OCI-LY3 (cell line): Measurements from ENCODE around the gene RBM6.
"Not testable (repeated sequence)": the region's sequence is repeated elsewhere in the genome, so short reads cannot be mapped to it uniquely, and the experiment has no call there.

Experiments
- H2AFZ ChIP-seq: fragments of 200-600, 300-600 bp; shearing (Covaris generic); 2 replicates; pipeline ENCODE4 v1.6.0; 2014; ENCODE audit warnings: antibody characterized with exemption, low read depth, low read length
- H3K27ac ChIP-seq: fragments of 200-600, 300-600 bp; sonication (generic); 2 replicates; pipeline ENCODE4 v1.5.1; 2014; ENCODE audit warnings: mild to moderate bottlenecking, low read length, moderate library complexity, mixed read lengths
- H3K27me3 ChIP-seq: fragments of 200-600, 300-600 bp; sonication (generic); 2 replicates; pipeline ENCODE4 v1.6.1; 2014; ENCODE audit warnings: low read depth, low read length, mixed read lengths
- H3K36me3 ChIP-seq: fragments of 200-600, 300-600 bp; sonication (generic); replicated peaks from 2 replicates; pipeline ENCODE3; 2014; ENCODE audit warnings: low read depth, low read length, mixed read lengths
- H3K4me1 ChIP-seq: fragments of 300-600, 200-600 bp; sonication (generic); 2 replicates; pipeline ENCODE4 v1.6.1; 2014; ENCODE audit warnings: low read length, mixed read lengths
- H3K4me2 ChIP-seq: fragments of 200-600, 300-600 bp; sonication (generic); 2 replicates; pipeline ENCODE4 v1.6.1; 2014; ENCODE audit warnings: low read length, mixed read lengths
- H3K4me3 ChIP-seq: fragments of 300-600, 200-600 bp; sonication (generic); 2 replicates; pipeline ENCODE4 v1.5.1; 2014; ENCODE audit warnings: antibody characterized with exemption, mild to moderate bottlenecking, low read length, moderate library complexity
- H3K79me2 ChIP-seq: fragments of 300-600, 200-600 bp; shearing (Covaris generic); 2 replicates; pipeline ENCODE4 v1.6.1; 2014; ENCODE audit warnings: mild to moderate bottlenecking, low read length, mixed read lengths
- H3K9ac ChIP-seq: fragments of 300-600, 200-600 bp; shearing (Covaris generic); 2 replicates; pipeline ENCODE4 v1.6.0; 2014; ENCODE audit warnings: mild to moderate bottlenecking, low read length, moderate library complexity
- H3K9me3 ChIP-seq: fragments of 200-600, 300-600 bp; shearing (Covaris generic); 2 replicates; pipeline ENCODE4 v1.6.1; 2014; ENCODE audit warnings: low read length, mixed read lengths; ENCODE audit not compliant: insufficient read depth
- H4K20me1 ChIP-seq: fragments of 200-600, 300-600 bp; sonication (generic); 2 replicates; pipeline ENCODE4 v1.6.1; 2016; ENCODE audit warnings: low read length, mixed read lengths; ENCODE audit not compliant: insufficient read depth
- EZH2phosphoT487 ChIP-seq: fragments of 200-600 bp; shearing (Covaris generic); IDR thresholded peaks from 2 replicates; pipeline ENCODE4 v1.6.1; 2018; ENCODE audit warnings: antibody characterized with exemption, mixed run types, low read depth
- TF ChIP-seq, protein P1 (sequence below): fragments of 200-600, 300-600 bp; sonication (generic); IDR thresholded peaks from 2 replicates; pipeline ENCODE4 v1.5.1; 2014; ENCODE audit warnings: antibody characterized with exemption, low read length, low read depth

RBM6 gene

DNA sequence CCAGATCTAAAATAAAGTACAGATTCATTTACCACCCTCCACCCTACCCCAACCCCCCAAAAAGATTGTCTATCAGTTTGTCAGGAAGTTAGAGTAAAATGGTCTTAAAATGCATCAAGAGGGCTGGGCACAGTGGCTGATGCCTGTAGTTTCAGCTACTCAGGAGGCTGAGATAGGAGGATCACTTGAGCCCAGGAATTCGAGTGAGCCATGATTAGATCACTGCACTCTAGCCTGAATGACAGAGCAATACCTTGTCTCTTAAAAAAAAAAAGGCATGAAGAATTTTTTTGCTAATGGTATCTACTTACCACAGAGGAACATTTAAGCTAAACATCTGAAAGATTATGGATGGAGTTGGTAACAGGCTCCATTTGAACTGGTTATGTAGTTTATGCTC is 71.0 kb downstream of the RBM6 start:
- Histone ChIP-seq H3K36me3 (peaks cover 7% of the 10 kb centered on the region), H3K9me3 (no peaks in the 10 kb centered on the region), H3K4me2 (no peak overlapping the region), H3K27ac (no peak overlapping the region), H3K4me1 (no peaks in the 10 kb centered on the region), H3K9ac (no peak overlapping the region), H3K4me3 (no peak overlapping the region), H2AFZ (no peak overlapping the region), H3K27me3 (no peaks in the 10 kb centered on the region), H4K20me1 (0 out of 2 replicates have a peak, but pooled peaks cover 3% of the 10 kb centered on the region), H3K79me2 (no peaks in the 10 kb centered on the region)
- TF ChIP-seq, protein P1, sequence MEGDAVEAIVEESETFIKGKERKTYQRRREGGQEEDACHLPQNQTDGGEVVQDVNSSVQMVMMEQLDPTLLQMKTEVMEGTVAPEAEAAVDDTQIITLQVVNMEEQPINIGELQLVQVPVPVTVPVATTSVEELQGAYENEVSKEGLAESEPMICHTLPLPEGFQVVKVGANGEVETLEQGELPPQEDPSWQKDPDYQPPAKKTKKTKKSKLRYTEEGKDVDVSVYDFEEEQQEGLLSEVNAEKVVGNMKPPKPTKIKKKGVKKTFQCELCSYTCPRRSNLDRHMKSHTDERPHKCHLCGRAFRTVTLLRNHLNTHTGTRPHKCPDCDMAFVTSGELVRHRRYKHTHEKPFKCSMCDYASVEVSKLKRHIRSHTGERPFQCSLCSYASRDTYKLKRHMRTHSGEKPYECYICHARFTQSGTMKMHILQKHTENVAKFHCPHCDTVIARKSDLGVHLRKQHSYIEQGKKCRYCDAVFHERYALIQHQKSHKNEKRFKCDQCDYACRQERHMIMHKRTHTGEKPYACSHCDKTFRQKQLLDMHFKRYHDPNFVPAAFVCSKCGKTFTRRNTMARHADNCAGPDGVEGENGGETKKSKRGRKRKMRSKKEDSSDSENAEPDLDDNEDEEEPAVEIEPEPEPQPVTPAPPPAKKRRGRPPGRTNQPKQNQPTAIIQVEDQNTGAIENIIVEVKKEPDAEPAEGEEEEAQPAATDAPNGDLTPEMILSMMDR, result no peak
- no peak for TF ChIP-seq EZH2phosphoT487

DNA sequence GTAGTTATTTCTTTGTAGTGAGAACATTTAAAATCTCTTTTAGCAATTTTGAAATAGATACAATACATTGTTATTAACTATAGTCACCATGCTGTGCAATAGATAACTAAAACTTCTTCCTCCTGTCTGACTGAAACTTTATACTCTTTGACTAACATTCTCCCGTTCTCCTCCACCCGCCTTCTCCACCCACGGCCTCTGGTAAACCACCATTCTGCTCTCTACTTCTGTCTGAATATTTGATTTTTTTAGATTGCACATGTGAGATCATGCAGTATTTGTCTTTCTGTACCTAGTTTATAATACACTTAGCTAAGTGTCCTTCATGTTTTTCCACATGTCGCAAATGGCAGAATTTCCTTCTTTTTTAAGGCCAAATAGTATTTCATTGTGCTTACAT is 76.0 kb downstream of the RBM6 start:
- Histone ChIP-seq H3K36me3 (peaks cover 22% of the 10 kb centered on the region), H4K20me1 (no peaks in the 10 kb centered on the region), H3K4me1 (no peaks in the 10 kb centered on the region)

DNA sequence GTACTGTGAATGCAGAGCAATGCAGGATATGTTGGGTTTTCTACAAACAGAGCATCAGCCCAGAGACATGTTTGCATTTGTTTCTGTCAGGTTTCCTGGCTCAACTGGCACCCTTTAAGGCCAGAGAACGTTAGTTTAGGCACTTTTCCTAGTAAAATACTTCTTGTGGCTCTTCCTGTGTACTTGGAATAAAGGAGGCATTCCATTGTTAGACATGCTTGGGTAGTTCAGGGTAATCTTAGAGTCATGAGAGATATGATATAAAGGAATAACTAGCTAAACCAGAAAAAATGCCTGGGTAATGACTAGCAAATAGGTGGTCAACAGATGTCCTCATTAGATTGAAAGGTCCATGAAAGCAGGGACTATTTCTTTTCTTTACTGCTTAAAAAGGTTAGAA is 88.4 kb downstream of the RBM6 start:
- no peaks in the 10 kb centered on the region for H3K27me3 ChIP-seq
- H3K4me3 ChIP-seq, result no peak overlapping the region
- no peak overlapping the region for H3K4me2 ChIP-seq
- H4K20me1 ChIP-seq, result no peaks in the 10 kb centered on the region; the same call in 1 of the 2 replicates
- no peak for TF ChIP-seq EZH2phosphoT487
- TF ChIP-seq, protein P1, result no peak
- H3K4me1 ChIP-seq, result no peaks in the 10 kb centered on the region
- no peaks in the 10 kb centered on the region for H3K9me3 ChIP-seq
- no peak overlapping the region for H3K9ac ChIP-seq
- peaks cover 9% of the 10 kb centered on the region for H3K79me2 ChIP-seq
- no peak overlapping the region for H2AFZ ChIP-seq
- peaks cover 8% of the 10 kb centered on the region for H3K36me3 ChIP-seq
- no peak overlapping the region for H3K27ac ChIP-seq

More for the DNA sequence above, 76.0 kb downstream of the RBM6 start:
- Histone ChIP-seq H2AFZ (no peak overlapping the region), H3K27me3 (no peaks in the 10 kb centered on the region), H3K27ac (no peak overlapping the region), H3K4me3 (no peak overlapping the region), H3K79me2 (no peaks in the 10 kb centered on the region), H3K9me3 (no peaks in the 10 kb centered on the region), H3K9ac (no peak overlapping the region), H3K4me2 (no peak overlapping the region)
- no peak for TF ChIP-seq EZH2phosphoT487
- TF ChIP-seq, protein P1, result no peak

DNA sequence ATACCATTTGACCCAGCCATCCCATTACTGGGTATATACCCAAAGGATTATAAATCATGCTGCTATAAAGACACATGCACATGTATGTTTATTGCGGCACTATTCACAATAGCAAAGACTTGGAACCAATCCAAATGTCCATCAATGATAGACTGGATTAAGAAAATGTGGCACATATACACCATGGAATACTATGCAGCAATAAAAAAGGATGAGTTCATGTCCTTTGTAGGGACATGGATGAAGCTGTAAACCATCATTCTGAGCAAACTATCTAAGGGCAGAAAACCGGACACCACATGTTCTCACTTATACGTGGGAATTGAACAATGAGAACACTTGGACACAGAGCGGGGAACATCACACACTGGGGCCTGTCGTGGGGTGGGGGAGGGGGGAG is 91.3 kb downstream of the RBM6 start:
- not testable (repeated sequence) for H3K36me3 ChIP-seq, H3K4me1 ChIP-seq, H3K27ac ChIP-seq, H3K9me3 ChIP-seq, H2AFZ ChIP-seq, H3K27me3 ChIP-seq, H4K20me1 ChIP-seq, H3K9ac ChIP-seq, H3K4me3 ChIP-seq, H3K79me2 ChIP-seq, H3K4me2 ChIP-seq

DNA sequence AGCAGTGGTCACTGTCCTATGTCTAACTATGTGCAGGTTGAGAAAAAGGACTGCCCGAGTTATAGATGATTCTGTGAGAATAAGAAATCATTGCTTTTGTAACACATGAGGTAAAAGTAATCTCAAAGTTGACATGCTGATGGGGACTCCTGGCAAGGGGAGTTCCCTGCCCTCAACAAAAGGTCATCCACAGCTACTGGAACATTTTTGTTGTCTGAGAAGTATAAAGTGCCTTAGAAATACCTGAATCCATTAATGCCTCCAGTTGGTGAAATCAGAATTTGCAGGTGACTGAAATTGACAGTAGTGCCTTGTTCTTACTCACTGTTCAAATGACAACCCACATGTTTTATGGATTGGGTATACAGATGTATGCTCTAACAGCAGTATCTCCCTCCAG is 105.0 kb downstream of the RBM6 start:
- TF ChIP-seq, protein P1, result no peak
- TF ChIP-seq EZH2phosphoT487, result no peak
- H3K36me3 ChIP-seq, result peaks cover 14% of the 10 kb centered on the region
- no peak overlapping the region for H3K9ac ChIP-seq
- no peaks in the 10 kb centered on the region for H3K9me3 ChIP-seq
- no peaks in the 10 kb centered on the region for H3K4me1 ChIP-seq
- H2AFZ ChIP-seq, result no peak overlapping the region
- no peaks in the 10 kb centered on the region for H3K79me2 ChIP-seq
- H3K27ac ChIP-seq, result no peak overlapping the region
- H3K4me2 ChIP-seq, result no peak overlapping the region
- no peaks in the 10 kb centered on the region for H3K27me3 ChIP-seq
- no peak overlapping the region for H3K4me3 ChIP-seq
- H4K20me1 ChIP-seq, result 0 out of 2 replicates have a peak, but pooled peaks cover 3% of the 10 kb centered on the region
